Measurements from ENCODE around the gene EIF3F.

EIF3F gene

DNA sequence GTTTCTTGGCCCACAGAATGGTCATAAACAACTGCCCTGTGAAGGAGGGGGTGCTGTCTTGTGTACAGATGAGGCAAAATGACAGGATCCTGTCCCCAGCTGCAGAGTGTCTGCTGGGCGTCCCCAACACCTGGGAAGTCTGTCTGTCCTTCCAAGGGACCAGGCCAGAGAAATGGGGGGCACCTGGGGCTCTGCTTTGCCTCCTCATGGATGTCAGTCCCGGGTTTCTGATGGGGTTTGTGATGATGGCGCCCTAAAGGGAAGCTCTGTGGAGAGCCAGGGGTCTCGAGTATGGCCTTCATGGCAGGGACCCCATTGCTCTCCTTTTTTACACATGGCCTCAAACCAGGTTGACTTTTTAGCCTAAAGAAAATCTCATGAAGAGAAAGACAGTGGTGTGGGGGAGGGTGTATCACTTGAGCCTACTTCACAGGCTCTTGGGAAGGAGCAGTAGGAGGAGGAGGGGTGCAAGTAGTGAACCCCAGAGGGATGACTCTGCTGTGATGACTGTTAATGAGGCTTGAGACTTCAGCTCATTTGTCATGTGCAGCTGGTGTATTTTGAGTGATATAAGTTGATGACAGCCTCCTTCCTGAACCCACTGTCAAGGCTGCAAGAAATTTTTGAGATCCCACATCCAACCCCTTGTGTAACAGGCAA, 53.3 kb downstream of the EIF3F start:
- no peak for DNase-seq

DNA sequence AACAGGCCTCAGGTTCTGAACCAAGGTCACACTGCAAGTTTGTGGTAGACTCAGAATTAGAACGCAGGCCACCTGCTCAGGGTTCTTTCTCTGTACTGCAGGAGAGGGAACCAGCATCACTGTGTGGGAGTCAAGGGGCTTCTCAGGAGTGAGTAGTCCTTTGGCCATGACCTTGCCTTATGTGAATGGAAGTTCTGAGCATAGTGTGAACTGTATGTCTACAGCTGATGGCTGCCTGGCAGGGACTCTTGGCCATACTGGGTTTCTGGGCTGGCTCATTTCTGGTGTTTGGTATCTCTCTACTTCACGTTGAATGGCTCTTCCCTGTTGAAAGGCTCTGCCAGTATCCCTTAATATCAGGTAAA, 53.8 kb downstream of the EIF3F start:
- no peak for DNase-seq

GRCh38 chr11:8041576-8041975, 54.4 kb downstream of the EIF3F start:
- no peak for DNase-seq

DNA sequence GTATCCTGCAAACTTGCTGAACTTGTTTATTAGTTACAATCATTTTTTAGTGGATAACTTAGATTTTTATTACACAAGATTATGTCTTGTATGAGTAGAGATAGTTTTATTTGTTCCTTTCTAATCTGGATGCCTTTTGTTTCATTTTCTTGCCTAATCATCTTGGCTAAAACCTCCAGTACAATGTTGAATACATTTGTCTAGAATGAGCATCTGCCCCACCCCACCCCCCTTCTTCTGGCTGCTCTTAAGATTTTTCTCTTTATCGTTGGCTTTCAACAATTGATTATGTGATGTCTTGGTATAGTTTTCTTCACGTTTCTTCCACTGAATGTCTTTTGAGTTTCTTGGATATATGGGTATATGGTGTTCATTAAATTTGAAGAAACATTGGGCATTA, 56.6 kb downstream of the EIF3F start:
- no peak for DNase-seq

DNA sequence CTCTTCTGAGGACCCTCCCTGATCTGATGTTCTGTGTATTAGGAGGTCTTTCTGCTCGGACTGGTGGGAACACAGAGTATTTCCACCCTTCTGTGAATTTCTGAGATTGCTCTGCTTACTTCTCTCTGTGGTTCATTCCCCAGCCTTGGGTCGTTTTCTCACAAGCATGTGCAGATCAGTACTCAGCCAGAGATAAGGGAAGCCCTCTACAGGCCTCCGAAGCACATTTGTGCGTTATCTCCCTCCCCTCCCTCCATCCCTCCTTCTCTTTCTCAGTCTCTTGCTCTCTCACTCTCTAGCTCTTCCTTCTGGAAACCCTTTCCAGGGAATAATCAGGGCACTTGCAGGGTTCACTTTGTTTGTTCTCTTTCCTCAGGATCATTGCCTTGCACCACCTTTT, 58.7 kb downstream of the EIF3F start:
- DNase-seq, result no peak

GRCh38 chr11:8047382-8047781, 60.2 kb downstream of the EIF3F start:
- no peak for DNase-seq

DNA sequence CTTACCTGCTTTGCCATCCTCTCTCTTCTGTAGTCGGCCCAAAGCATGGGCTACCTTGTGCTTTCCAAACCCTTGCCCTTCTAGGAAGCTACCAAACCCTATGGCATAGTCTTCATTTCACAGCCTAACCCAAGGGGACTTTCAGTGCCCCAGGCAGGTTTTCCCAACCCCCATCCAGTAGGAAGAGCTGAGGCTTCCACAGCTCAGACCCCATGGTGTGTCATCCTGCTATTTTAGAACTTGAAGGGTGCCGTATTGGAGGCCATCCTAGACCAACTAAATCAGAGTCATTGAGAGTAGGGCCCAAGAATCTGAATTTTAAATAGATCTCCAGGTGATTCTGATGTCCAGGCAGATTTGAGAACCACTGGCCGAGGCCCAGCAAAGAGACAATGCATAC, 61.9 kb downstream of the EIF3F start:
- DNase-seq, result no peak

Data from NCI-H526 treated with DMSO at 0.1 percent for 48 hours (cell line).